ENCODE data around the gene SLC39A7.

SLC39A7 gene

DNA sequence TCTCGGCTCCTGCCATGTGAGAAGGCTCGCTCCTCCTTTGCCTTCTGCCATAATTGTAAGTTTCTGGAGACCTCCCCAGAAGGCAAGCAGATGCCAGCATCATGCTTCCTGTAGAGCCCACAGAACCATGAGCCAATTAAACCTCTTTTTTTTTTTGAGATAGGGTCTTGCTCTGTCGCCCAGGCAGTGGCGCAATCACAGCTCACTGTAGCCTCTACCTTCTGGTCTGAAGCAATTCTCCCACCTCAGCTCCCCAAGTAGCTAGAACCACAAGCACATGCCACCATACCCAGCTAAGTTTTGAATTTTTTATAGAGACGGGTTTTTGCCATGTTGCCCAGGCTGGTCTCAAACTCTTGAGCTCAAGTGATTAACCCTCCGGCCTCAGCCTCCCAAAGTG lies 36.2 kb downstream of the SLC39A7 start:
- no peak for DNase-seq (ENCODE audit: low spot score)

DNA sequence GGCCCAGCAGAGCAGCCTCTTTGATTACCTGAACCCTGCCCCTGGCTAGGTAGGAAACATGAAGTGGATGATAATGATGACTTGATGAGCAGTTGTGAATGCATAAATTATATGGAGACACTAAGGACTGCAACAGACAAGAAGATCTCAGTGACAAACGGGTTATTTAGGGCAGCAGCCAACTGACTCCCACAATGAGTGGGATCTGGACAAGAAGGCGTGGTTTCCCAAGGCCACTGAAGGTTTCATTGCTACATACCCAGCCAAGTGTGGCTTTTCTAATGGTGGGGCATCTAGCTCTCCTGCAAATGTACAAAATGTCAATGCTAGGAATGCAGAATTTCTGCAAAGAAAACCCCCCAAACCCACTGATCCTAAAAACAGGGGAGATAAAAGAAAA lies 37.1 kb downstream of the SLC39A7 start:
- no peak for DNase-seq (ENCODE audit: low spot score)

DNA sequence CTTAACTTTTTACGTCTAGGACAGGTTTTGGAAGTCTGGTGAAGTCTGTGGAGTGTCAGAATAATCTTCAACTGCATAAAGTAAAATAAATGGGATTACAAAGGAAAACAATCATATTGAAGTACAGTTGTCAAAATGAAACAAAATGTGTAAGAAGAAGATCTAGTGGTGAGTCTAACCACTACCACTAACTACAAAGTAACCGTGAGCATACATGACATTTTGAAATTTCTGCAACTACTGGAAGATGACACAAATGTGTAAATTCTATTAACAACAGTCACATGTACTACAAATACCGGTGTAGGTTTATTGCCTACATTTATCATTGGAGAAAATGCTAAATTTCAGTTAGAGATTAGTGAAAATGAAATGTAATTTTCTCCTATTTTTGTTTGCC lies 41.3 kb downstream of the SLC39A7 start:
- DNase-seq (ENCODE audit: low spot score) = no peak

DNA sequence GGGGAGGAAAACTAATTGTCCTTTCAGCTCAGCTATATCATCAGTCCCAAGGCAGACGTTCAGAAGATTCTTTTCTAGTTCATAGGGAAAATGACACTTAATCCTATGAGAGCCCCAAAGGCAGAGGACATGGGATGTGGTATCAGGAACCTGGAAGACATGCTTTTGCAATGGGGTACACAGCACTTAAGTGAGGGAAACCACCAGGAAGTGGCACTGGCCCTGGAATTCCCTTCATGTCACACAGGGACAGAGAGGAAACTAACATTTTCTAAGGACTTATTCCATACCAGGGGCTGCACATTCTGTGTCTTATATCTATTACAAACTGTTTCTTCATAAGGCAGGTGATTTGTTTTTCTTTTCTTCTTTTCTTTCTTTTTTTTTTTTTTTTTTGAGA lies 42.8 kb downstream of the SLC39A7 start:
- DNase-seq (ENCODE audit: low spot score) = no peak

DNA sequence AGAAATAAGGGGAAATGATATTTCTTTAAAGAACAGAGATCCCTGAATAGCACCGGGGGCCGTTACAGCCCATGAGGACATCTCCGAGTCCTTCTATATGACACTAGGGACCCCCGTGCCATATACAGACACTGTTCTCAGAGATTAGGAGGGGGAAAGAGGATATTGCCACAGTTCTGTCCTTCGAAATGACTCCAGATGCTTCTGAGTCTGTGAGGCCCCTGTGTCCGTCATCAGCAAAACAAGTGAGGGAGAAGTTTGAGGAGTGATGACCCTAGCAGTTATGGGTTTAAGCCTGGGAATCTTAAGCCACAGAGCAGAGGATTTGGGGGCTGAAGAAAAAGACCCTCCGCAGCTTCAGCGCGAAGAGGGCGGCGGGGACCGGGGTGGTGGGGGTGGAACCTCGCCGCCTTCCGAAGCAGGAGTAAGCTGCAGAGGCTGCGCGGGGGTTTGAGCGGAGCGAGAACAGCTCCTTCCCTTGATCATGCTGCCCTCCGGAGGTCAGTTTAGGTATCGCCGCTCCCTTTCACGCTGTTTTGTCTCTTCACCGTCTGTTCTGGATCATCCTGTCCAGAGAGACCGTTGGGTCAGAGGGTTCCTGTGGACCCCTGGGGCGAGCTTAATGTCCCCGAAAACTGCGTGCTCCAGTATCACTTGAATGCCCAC lies 47.4 kb downstream of the SLC39A7 start:
- peak; percentile 92 for DNase-seq (ENCODE audit: low spot score)

DNA sequence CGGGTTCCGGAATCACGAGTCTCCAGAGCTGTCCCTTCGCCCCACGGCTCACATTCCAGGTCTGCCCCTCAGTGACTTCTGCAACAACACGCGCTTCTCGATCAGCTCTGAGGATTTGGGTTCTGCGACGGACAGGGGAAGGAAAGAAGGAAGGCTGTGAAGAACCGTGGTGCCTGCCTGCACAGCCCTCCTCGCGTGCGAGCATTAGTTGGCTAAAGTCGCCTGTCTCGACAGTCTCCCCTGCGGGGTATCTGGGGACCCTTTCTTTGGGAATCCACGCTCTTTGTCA lies 47.9 kb downstream of the SLC39A7 start:
- DNase-seq (ENCODE audit: low spot score) = no peak

DNA sequence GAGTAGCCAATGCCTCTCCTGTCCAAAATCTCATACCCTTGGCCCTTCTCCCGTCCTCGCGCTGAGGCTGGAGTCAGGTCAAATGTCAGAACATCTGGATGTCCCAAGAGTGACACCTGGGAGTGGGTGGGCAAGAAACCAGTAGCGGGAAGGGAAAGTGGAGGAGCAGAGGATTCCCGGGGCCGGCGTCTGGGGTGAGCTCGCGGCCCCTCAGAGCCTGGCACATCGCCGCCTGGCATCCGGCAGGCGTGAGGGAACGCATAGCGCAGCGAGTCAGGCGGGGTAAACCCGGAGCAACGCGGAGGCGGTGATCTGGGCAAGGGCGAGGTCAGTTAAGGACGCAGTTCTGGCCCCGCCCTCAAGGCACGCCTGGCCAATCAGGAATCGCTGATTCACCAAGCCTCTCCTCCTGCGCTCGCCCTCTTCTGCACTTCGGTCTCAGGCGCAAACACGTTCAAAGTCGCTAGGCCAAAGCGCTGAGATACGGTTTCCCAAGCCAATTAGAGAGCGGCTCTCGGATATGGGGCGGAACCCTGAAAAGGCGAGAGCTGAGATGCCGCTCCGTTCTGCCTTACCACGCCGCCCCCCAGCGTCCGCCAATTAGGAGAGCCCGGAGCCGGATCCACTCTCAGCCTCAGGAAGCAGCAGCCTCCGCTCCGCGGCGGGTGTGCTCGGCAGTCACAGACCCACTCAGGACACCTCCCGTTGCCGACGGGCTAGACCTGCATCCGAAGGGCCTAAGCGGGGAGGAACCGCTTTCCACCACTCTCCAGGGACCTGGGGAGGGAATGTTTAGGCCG lies 48.5 kb downstream of the SLC39A7 start:
- DNase-seq (ENCODE audit: low spot score) = peak; percentile 93

DNA sequence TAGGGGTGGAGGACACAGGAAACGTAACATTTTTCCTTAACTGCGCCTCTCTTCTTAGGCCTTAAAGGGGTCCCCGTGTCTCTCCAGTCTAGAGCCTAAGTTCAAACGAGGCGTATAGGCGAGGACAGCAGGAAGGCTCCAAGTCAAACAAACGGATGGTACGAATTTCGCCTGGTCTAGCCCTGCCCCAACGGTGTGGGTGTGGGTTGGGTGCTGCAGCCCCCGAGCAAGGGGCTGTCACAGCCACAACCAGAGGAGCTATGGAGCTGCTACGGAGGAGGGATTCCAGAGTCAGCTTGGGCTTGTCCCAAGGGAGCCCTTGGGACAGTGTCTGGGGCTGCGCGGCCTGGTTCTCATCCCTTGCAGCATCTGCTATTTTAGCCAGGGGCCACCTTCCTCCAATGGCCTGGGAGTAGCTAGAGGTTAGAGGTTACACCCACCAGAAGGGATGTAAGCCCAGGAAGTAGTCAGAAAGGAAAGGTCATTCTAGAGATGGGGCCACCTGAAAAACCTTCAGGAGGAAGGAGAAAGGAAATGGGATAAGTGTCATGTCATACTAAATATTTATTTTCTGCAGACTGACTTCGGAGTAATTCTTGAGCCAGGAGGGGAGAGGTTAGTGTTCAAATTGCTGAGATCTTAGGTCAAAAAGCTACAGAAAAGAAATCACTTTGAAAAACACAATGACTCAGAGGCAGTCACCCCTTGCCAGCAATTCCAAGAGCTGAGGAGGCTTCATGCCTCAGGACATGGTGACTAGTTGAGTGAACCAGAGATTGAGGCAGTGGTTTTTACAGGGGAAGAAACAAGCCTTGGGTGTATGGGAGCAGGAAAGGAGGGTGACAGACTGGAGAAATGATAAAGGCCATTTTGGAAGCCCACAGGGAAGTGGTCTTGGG lies 49.3 kb downstream of the SLC39A7 start:
- peak; percentile 5 for DNase-seq (ENCODE audit: low spot score)

DNA sequence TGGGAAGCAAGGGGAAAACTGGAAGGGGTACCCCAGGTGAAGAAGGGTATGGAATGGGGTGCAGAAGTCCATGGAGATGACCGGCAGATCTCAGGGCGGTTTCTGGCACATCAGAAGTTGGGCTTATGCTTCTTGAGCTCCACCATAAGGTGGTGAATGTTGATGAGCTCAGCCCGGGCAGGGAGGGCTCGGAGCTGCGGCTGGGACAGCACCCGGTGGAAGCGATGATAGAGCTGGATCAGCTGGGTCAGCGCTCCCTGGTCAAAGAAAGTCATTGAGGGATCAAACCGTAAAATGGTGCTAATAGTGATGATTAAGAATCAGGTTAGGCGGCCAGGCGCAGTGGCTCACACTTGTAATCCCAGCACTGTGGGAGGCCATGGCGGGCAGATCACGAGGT lies 50.1 kb downstream of the SLC39A7 start:
- DNase-seq (ENCODE audit: low spot score) = peak; percentile 61

DNA sequence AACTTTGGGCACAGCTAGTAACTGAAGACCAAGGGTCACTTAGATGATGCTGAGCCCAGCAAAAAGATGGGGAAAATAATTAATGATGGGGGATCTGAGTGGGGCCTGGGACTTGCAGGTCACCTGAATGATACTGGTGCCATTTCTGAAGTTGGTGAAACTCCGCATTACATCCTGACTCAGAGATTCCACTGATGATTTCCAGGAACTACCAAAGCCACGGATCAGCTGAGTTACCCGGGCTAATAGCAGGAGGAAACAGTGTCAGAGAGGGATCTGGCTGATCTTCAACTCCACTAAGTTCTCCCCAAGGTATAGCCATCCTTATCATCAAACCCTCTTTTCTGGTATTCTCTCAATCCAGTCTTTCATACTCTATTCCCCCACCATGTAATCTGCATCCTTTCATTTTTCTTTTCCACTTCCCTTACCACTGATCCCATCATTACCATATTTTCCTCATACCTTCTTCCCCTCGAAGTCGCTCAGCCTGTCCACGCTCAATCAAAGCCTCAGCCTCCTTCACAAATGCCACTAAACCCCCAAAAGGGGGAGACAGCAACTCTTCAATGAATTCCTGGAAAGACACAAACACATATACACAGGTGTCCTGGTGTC lies 50.8 kb downstream of the SLC39A7 start:
- peak; percentile 22 for DNase-seq (ENCODE audit: low spot score)

DNA sequence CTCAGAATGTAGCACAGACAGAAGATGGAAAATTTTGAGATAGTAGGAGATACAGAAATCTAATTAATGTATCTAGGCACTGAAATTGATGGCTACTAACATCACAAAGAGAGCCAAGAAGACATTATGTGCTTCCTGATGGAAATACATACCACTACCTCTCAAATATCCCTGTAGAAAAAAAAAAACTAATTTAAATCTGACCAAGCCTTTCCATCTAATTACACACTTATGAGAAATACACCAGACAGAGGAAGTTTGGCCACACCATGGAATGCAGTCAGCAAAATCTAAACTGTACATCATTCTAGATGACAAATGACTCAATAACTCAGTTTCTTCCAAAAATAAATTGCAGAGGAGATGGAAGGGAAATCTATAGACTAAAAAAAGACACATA lies 52.1 kb downstream of the SLC39A7 start:
- DNase-seq (ENCODE audit: low spot score) = no peak
